NCI-H524 (cell line): ENCODE data around the gene PARD3B.
"Not testable (repeated sequence)": the region's sequence is repeated elsewhere in the genome, so short reads cannot be mapped to it uniquely, and the experiment has no call there.

ENCODE experiments used
- DNase-seq, 2 experiments: peaks; one replicate each; lab custom pipeline; 2025; lab: John Stamatoyannopoulos, UW

The PARD3B gene

DNA sequence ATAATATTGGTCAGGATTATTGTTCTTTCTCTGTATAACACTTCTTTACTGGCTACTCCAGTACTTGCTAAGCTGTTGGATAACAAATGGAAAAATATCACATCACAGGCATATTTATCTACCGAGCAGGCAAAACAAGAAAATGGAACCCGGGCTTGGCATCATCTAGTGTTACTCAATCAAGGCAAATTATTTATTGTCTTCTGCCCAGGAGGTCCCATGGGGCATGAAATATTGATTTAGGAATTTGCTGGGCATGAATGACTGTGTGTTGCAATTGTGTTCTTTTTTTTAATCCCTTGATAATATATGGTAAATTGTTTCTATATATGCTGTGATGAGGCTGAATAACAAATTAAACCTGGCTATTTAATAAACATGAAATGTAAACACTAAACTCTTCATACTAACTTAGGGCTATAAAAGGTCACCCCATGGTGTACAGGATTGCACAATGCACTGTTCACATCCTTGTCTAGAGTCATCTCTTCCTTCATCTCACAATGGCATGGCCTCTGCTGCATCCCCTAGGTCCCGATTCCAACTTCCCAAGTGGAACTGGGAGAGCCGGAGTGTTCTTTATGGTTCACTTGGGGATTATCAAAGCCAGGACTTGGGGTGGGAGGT, 2.2 kb upstream of the PARD3B start:
- DNase-seq, result no peak

DNA sequence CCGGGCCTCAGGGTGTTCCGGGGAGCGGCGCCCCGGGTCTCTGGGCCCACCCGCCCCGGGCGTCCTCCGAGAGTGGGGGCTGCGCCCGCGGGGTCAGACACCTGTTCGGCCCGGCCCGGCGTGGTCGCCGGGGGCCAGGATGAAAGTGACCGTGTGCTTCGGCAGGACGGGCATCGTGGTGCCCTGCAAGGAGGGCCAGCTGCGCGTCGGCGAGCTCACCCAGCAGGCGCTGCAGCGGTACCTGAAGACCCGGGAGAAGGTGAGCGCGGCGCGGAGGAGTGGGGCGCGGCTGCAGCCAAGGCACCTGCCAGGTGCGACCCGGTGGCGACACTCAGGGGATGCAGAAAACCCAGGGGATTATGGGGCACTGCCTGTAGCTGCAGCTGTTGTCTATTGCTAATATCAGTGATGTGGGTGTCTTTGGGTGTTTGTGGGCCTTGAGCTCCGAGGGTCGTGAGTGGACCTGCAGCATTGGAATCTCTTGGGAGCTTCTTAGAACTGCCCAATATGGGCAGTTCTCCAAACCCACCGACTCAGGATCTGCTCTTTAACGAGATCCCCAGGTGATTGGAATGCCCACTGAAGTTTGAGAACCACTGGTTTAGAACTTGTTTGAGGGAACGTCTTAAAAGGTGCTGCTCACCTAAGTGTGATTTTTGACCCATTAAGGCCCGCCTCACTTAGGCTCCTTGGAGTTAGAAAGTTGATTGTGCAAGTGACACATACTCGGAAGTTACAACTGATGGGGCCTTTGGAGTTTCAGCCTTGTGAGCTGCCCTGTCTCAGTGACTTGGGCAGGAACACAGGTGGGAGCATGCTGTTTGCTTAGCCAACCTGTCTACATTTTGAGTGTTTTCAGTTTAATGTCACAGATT, 823 bp downstream of the PARD3B start:
- DNase-seq, result no peak

DNA sequence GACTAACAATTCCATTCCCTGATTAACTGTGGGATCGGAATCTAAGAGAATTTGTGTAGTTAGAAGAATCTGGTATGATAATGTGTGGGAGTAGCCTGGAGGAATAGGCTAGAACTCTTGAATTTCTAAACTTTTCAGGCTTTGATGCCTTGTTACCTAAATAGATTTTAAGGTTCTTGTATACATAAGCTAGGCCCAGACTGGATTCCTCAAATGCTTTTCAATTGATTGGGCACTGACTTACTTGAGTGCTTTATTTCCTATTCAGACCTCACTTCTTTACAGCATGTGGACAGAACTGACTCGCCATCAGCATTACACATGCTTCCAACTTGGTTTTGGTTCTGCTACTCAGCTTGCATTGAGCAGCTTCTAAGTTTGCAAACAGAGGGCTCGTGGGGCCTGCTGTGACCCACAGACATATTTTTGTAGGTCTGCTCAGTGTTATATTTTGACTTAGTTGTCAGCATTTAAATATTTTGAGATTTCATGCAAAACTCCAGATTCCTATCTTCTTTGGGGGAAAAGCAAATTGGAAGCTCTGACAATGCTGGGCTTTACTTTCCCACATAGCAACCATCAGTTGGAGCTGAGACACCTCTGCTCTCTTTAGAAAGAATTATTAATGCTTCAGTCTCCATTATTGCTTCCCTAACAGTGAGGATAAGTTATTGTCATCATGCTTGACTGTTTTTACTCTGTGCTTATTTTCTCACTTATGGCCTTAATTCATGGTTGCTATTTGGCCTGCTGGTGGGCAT, 5.7 kb downstream of the PARD3B start:
- DNase-seq, result no peak

DNA sequence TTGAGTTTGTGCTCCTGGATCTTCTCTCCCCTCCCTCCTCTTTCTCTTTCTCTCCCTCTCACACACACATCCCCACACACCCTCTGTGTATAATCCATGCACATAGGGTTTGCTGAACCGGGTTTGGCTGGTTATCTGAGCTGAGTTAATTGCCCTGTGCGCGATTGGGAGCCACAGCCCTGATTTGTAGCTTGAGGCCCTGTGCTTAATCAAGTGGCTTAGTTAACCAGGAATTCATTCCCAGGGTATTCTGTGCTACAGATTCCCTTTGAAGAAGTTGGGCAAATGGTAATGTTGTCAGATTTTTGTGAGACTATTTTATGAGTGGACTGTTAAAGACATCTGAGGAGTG, 6.2 kb downstream of the PARD3B start:
- DNase-seq, result no peak

DNA sequence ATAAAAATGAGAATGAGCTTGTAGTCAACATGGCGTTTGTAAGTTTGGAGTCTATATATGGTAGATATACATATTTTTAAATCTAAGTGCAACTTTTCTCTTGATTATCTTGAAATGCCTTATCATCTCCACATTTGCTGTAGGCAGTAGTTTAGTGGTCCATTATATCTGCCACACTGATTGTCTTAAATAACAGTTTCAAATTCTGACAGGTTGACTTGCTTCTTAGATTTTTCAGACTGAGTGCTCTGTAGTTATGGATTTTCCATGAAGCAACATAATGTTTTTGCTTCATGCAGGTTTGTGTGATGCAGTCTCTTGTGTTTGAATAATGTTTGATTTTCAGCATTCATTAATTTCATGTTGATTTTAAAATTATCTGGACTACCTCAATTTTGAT, 12.3 kb downstream of the PARD3B start:
- no peak for DNase-seq

DNA sequence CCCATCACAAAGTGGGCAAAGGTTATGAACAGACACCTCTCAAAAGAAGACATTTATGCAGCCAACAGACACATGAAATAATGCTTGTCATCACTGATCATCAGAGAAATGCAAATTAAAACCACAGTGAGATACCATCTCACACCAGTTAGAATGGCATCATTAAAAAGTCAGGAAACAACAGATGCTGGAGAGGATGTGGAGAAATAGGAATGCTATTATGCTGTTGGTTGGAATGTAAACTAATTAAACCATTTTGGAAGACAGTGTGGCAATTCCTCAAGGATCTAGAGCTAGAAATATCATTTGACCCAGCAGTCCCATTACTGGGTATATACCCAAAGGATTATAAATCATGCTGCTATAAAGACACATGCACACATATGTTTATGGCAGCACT, 14.1 kb downstream of the PARD3B start:
- not testable (repeated sequence) for DNase-seq

DNA sequence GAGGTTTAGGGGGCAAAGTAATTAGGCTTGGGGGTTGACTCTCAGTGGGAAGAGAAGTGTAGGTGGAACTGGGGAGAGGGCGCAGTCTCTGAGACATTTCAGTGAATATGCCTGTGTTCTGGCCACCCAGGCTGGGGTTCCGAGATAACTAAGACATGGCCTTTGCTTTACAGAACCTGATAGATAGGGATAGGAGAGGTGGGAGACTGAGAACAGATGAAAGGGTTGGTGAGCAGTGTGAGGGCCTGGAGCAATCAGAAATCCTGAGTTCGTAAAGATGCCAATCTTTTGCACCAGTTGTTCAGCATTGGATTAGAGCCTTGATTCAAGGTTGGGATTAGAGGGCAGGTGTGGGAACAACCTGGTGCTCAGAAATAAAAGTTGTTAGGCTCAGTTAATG, 15.6 kb downstream of the PARD3B start:
- DNase-seq, result no peak

DNA sequence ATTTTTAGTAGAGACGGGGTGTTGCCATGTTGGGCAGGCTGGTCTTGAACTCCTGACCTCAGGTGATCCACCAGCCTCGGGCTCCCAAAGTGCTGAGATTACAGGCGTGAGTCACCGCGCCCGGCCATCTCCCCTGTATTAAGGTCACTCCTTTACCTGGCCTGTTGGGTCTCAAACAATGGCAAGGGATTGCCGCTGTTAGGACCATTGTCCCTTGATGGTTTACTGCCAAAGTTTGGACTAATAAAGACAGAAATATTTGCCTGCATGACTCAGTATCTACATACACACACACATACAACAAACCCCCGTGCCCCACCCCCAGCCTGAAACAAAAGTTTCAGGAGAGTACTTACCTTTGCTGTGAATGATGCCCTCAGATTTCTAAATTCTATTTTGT, 16.5 kb downstream of the PARD3B start:
- DNase-seq, result no peak

DNA sequence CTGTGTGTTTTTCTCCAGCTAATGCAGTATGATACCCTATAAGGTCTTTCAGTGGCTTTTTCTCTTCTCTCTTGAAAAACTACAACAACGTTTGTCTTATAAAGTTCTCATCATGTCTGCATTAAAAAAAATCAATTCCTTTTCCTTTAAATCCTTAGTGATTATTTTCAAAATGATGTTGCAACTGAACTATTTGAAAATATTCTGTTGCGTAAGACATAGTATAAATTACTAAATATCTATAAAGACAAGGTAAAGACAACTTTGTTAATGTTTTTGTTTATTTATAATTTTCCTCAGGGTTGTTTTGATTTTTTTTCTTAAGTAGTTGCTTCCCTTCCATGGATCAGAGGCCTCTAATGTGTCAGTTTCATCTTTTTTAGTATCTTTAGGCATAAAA, 21.2 kb downstream of the PARD3B start:
- DNase-seq, result no peak

DNA sequence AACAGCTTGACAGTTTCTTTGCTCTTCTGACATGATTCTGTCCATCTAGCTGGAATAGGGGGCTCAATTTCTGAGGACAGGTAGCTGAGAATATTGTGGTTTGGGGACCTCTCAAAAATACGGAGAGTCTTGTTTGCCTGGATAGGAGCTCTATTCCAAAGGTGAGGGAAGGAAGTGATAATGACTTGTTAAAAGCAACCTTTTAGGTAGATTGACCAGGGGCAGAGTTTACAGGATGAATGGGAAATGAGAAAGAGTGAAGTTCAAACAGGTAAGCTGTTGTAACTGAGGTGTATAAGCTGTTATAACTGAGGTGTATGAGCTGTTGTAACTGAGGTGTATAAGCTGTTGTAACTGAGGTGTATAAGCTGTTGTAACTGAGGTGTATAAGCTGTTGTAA, 25.1 kb downstream of the PARD3B start:
- DNase-seq, result no peak

DNA sequence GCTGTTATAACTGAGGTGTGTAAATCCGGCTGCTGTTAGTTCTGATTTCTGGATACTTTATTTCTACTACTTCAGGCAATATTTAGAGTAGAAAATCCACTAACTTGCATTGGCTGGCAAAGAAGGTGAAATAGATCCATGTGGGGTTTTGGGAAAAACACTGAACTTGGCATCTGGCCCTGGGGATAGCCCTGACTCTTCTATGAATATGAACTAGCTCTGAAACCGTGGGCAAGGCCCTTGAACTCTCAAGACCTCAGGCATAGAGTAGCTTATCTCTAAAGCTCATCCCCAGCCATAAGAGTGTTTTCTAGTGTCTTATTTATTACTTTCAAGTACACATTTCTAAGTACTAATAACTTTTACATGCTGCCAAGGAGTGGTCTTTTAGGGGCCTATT, 25.8 kb downstream of the PARD3B start:
- no peak for DNase-seq

DNA sequence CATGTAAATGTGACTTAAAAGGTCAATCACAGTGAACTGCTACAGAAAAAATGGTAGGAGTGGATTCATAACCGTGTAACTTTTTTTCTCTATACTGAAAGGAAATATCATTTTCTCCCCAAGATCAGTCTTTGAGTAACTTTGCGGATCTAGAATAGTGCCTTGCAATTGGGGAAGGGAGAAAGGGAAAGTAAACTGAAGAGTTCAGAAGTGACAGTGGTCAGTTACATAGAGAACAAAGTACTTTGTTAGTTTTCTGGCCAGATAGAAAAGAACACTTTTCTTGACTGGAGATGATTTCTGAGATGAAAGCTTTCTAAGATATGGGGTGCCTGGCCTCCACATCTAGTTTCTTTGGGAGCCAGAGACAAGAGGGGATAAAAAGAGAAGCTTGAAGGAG, 26.6 kb downstream of the PARD3B start:
- DNase-seq, result no peak

DNA sequence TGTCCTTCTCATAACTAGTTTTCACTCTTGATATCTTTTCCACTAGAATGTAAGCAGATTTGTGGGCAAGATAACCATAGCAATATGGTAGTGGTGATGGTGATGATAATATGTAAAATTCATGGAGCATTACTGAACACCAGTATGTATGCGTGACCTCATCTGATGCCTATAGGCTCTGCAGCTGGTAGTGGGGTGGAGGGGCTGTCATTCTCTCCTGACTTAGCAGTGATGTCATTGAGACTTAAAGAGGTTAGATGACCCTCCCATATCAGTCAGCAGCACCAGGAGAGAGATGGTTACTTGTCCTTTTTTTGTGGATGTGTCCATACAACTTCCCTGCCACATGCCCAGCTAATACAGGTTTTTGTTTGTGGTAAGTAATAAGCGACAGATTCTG, 27.9 kb downstream of the PARD3B start:
- no peak for DNase-seq

DNA sequence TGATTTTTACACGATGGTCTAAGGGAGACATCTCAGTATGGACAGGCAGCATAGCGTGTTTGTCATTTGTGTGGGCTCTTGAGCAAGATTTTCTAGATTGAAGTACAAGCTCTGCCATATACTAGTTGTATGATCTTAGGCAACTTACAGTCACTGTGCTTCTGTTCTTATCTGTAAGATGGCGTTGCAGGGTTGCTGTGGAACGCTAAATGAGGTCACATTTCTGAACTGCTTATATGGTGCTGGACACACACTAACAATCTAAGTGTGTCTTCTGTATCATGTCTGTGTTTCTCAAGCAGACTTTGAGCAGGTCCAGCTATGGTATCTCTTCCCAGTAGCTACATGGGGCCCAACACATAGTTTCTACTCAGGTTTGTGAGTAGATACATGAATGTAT, 29.2 kb downstream of the PARD3B start:
- no peak for DNase-seq

DNA sequence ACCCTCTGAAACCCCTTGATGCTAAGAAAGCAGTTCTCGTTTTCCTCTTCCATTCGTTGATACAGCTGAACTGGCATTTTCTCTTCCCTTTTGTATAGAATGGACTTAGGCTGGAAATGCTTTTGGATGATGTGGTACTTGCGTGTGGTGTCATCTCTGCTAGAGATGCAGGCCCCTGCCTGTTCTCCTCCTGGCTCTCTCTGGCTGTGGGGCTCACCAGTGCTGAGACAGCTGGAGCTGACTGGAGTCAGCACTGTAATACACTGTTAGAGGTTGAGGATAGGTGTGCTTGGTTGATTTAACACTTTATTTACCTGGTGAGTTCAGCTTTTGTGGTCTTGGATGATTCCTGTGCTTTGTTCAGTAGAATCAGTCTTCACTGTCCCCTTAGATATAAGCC, 30.2 kb downstream of the PARD3B start:
- DNase-seq, result no peak

DNA sequence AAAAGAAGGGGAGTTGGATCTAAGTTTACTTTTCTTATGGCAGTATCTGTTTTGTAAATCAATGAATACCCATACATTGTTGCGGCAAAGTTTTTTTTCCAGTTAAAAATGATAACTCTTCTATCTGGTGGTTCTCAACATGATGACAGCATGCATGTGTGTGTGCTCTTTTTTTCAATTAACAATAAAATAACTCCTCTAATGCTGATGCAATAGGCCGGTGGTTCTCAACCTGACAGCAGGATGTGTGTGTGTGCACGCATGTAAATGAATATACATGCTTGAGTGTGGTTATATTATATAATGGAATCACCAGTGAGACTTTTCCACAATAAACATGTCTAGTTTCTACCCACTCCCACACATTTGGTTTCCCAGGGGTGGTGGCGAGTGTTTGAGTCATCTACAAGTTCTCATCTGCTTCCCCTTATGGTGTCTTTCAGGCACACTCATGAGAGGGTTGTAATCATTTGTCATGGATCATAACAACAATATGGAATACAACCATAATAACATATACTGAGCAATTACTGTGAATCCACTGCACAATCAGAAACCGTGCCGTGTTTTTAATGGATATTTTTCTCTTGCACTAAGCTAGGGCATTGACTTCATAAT, 31.2 kb downstream of the PARD3B start:
- DNase-seq, result no peak

DNA sequence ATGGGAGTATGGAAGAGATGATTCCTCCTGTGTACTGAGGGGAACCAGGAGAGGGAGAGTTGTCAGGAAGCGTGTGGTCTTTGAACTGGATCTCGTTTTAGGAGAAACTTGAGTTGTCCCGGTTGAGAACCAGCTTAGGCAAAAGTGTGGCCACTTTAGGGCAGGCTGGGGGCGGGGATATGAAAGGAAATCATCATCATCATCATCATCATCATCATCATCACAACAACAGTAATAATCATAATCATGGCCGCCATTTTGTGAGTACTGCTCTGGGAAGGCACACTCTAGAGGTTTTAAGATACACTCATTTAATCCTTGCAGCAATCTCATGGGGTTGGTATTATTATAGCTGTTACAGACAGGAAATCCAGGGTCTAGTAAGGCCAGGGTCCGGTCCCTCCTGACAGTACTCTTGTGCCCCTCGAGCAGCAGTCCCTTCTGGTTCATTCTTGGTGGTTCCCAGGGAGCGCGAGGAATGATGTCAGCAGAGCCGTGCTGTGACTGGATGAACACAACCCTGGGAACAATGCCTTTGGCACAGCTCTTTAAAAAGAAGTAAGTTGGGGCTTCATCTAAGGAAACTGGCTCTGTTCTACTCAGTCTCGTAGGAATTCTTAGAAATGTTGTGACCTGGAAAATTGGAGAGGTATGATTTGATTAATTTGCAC, 33.8 kb downstream of the PARD3B start:
- no peak for DNase-seq

DNA sequence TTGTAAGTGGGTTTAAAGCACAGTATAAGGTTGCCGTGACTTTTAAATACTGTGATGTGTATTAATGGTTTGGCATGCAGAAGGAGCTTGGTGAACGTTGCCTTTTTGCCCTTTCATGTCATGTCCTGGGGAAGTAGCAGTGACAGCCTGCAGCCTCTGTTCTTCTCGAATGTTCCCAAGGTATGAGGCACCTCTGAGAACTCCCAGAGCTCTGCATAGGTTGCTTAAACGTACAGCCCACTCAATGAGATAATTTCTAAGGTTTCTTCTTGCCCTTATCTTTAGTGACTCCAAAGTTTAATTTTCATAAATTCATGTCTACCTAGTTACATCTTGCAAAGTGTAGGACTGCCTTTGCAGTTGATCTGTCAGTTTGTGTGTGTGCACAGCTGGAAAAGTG, 36.7 kb downstream of the PARD3B start:
- no peak for DNase-seq

DNA sequence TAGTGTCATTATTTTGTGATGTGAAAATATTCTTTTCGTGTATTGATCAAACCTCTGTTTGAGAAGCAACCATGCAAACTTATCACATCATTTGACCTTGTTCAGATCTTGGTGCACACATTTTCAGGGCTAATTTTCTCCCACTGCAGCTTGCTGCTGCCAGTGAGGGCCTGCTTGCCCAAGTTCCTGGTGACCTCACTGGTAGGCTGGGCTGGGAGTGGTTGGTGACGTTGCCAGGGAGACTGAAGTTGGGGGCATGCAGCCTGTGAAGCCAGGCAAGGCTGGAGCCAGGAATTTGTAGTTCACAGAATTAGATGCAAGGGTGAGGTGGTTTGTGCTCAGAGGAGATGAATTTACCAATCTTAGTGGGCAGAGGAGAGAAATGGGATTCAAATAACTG, 38.5 kb downstream of the PARD3B start:
- no peak for DNase-seq

DNA sequence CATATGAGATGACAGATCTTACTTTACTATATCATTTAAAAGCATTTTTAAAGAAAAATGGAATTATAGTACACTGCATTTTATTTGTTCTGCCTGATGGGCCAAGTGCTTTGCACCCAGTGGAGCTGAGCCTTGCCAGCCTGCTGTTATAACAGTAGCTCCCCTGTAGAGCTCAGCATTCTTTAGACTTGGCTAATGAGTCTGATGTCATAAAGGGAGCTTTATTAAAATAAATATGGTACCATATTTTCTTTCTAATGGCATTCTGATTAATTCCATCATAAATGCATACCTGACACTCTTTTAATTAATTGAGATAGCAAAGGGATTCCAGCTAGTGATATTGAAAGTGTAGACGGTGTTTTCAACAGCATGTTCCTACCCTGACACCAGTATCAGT, 40.7 kb downstream of the PARD3B start:
- DNase-seq, result no peak

DNA sequence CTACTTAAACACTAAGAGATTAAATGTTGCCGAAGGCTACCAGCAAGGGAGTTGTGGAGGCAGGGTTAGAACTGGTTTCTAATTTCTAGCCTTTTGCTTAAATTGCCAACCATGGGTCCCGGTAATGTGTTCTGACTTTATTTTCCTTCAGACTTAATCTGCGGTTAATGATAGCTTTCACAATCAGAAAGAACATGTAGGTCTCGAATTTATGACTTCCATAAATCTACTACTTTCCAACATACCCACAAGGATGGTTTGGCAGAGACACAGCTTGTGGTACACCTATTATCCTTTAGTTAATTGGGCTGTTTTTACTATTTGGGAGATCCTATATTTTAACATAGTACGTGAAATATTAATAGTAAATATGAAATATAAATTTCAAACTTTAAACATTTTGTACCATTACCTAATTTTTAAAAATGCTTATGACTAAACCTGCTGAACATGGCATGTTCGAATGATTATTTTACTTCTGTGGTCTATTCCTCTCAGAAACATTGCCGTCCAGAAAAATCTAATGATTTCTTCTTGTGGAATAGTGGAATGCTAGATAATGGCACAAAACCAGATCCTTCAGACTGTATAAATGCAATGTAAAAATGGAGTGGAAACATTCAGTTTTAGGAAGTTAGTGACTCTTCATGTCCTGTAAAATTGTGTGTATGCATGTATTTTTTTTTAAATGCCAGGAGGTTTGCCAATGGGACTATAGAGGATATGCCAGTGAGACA, 41.3 kb downstream of the PARD3B start:
- no peak for DNase-seq
